ENCODE measurements around the gene SHANK3.

Gene SHANK3

DNA sequence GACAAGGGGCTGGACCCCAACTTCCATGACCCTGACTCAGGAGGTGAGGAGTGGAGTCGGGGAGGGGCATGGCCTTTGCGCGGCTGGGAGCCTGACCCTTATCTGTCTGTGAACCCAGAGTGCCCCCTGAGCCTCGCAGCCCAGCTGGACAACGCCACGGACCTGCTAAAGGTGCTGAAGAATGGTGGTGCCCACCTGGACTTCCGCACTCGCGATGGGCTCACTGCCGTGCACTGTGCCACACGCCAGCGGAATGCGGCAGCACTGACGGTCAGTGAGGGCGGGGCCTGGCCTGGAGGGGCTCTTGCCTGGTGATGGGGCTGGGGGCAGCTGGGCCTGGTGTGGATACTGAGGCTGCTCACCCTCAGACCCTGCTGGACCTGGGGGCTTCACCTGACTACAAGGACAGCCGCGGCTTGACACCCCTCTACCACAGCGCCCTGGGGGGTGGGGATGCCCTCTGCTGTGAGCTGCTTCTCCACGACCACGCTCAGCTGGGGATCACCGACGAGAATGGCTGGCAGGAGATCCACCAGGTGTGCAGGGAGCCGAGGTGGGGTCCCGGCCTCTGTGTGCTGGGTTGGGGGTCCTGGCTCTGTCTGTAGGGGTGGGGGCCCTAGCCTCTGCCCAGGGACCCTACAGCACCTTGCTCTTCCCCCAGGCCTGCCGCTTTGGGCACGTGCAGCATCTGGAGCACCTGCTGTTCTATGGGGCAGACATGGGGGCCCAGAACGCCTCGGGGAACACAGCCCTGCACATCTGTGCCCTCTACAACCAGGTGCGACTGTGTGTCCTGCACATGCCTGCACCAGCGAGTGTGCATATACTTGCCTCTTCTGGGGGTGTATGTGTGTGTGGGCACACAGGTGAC lies 6.3 kb downstream of the SHANK3 start:
- no peak for DNase-seq

DNA sequence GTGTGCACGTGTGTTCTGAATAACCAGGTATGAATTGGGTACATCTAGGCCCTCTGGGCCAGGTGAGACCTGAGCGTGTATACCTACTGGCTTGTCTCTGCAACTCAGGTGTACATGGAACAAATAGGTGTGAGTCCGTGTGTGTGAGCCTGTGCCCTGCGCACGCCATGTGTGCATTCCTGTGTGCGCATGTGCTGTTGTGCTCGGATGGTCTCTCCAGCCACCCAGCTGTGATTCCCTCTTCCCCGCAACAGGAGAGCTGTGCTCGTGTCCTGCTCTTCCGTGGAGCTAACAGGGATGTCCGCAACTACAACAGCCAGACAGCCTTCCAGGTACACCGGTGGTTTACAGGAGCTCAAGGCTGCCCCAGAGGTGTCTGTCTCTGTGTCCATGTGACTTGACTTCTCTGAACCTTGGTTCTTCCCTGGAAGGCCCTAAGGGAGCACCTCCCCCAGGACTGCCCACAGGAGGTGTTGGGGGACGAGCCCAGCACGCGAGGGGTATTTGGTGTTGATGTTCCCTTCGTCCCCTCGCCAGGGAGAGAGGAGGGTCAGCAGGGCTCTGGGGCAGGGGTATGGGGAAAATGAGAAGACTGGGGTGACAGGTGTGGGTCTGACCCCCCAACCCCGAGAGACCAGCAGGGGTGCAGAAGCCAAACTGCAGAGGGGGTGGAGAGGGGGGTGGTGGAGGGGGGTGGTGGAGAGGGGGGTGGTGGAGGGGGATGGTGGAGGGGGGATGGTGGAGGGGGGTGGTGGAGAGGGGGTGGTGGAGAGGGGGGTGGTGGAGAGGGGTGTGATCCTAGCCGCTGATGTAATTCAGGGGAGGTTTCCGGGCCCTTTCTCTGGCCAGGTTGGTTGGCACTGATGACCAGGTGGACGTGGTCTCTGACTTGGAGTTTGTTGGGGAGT lies 10.7 kb downstream of the SHANK3 start:
- DNase-seq = no peak

DNA sequence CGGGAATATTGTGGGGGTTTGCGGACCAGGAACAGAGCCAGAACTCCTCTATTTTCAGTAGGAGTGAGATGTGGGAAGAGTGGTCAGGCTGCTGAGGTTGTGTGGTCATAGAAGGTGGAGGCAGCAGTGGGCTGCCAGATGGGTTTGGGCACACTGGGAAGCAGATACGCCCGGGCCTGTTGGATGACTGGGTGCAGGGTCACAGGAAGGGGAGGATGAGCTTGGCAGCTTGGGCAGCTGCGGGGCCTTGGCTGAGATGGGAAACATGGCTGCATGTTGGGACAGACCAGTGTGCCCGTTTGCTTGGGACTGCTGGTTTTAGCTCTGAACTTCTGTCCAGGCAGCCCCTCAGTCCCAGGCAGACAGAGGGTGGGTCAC lies 11.4 kb downstream of the SHANK3 start:
- no peak for DNase-seq

DNA sequence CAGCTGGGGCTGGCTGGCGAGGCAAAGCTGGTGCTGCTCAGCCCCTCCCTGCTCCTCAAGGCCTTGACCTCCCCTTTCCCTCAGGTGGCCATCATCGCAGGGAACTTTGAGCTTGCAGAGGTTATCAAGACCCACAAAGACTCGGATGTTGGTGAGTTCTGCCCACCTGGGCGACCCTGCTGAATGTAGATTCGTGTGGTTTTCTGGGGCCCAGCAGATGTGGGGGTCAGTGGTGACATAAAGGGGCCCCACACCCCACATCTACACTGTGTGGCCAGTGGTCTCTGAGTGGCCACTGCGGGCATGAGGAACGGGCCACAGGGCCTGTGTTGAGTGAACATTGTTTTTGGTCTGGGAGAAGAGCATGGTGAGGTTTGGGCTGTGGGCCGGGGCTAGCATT lies 11.9 kb downstream of the SHANK3 start:
- no peak for DNase-seq

DNA sequence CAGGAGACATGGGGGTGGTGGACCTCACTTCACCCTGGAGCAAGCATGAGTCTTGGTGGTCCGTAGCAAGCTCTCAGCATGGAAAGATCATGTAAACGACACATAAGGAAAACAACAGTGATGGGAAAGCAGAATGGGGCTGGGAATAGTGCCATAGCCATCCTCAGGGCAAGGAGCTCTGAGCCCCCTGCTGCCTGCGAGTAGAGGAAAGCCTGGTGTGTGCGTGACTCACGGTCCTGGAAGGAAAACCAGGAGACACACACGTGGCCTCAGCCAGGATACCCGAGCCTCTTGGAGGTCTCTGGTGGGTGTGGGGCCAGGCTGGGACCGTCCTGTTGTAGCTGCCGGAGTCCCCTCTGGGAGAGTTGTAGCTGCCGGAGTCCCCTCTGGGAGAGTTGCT lies 12.4 kb downstream of the SHANK3 start:
- DNase-seq = no peak

DNA sequence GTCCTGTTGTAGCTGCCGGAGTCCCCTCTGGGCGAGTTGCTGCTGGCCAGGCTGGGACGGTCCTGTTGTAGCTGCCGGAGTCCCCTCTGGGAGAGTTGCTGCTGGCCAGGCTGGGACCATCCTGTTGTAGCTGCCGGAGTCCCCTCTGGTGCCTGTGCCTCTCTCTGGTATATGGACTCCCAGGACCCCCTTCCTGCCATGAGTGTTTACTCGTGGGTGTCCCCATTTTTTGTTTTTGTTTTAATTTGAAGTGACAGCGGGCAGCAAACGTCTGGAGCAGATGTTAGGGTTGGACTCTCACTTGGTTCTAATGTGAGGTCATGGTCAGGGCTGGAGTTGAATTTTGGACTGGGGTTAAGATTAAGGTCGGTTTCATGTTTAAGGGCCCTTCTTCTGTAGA lies 14.2 kb downstream of the SHANK3 start:
- DNase-seq = no peak

DNA sequence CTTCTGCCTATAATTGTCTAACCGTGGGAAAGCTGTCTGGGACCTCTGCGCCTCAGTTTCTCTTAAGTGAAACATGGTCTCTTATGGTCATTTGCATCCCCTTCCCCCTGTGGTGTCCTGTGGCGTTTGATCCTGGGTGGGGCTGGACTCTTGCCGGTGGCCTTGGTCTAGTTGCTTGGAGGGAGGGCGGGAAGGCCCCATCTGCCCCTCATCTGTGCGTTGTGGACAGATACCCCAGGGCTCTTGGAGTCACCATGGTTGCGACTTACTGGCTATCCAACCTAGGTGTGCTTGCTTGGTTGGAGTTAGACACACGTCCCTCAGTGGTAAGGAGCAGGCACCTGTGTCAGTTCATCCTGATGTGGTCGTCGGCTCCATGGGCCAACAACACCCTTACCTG lies 15.2 kb downstream of the SHANK3 start:
- no peak for DNase-seq

DNA sequence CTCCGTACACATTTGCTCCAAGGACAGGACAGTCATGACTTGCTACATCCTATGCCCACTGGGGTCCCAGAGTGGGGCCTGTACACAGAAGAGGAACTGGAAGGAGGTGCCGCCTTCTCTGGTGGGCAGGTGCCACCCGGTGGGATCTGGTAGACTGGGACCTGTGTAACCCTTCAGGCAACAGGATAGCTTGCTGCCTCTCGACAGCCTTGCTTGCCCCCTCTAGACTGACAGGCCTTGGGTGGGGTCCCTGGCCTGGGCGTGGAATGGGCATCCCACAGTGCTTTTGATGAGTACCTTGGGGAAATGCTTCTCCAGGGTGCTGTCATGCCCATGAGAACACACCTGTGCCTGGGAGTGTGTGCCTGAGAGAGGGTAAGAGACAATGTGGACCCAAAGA lies 15.8 kb downstream of the SHANK3 start:
- DNase-seq = no peak

DNA sequence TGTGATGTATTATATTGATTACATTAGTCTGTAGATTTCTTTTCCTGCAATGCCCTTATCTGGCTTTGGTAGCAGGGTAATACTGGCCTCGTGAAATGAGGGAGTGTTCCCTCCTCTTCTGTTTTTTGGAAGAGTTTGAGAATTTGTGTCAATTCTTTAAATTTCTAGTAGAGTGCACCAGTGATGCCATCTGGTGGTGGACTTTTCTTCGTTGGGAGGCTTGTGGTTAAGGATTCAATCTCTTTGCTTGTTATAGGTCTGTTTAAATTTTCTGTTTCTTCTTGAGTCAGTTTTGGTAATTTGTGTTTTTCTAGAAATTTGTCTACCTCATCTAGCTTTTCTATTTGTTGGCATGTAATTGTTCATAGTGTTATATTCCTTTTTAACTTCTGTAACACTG lies 18.9 kb downstream of the SHANK3 start:
- DNase-seq = no peak

DNA sequence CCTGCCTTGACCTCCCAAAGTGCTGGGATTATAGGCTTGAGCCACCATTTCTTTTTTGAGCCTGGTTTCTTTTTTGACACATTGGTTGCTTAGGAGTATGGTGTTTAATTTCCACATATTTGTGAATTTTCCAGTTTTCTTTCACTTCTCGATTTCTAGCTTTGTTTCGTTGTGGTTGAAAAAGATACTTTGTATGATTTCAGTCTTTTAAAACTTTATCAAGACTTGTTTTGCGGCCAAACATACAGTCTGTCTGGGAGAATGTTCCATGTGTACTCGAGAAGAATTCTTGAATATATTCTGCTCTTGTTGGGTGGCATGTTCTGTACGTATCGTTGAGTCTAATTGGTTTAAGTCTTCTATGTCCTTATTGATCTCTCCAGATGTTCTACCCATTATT lies 20.8 kb downstream of the SHANK3 start:
- DNase-seq = no peak

DNA sequence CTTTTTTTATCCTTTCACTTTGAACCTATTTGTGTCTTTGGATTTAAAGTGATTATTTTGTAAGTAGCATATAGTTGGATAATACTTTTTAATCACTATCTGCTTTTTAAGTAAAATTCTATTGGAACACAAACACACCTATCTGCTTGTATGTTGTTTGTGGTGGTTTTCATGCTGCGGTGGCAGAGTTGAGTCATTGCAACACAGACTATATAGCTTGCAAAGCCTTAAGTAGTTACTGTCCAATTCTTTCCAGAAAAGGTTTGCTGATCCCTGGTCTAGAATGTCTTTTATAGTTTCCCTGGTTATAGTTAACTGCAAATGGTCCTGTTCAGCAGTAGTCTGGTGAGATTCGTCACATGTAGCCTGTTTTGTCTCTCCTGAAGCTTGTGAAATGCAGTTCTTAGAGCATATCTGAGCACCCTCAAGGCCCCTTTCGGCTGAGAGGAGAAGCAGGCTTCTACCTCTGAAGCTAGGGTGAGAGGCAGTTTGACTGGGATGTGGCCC lies 21.5 kb downstream of the SHANK3 start:
- no peak for DNase-seq

DNA sequence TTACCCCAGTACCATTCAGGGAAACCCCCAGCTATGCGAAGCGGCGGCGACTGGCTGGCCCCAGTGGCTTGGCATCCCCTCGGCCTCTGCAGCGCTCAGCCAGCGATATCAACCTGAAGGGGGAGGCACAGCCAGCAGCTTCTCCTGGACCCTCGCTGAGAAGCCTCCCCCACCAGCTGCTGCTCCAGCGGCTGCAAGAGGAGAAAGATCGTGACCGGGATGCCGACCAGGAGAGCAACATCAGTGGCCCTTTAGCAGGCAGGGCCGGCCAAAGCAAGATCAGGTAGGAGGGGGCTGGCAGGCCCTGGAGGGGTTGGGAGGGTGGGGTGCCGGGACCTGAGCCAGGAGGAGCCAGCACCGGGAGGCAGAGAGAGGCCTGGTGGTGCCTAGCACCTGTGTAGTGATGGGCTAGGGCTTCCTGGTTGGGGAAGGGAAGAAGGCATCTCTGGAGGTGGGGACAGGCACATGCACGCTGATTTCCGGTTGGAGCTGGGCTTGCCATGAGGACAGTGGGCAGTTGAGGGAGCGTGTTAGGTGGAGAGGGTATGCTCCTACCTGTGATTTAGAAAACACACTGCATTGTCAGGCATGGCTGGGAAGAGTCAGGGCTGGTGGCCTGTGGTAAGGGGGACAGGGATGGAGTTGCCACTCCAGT lies 22.3 kb downstream of the SHANK3 start:
- no peak for DNase-seq

DNA sequence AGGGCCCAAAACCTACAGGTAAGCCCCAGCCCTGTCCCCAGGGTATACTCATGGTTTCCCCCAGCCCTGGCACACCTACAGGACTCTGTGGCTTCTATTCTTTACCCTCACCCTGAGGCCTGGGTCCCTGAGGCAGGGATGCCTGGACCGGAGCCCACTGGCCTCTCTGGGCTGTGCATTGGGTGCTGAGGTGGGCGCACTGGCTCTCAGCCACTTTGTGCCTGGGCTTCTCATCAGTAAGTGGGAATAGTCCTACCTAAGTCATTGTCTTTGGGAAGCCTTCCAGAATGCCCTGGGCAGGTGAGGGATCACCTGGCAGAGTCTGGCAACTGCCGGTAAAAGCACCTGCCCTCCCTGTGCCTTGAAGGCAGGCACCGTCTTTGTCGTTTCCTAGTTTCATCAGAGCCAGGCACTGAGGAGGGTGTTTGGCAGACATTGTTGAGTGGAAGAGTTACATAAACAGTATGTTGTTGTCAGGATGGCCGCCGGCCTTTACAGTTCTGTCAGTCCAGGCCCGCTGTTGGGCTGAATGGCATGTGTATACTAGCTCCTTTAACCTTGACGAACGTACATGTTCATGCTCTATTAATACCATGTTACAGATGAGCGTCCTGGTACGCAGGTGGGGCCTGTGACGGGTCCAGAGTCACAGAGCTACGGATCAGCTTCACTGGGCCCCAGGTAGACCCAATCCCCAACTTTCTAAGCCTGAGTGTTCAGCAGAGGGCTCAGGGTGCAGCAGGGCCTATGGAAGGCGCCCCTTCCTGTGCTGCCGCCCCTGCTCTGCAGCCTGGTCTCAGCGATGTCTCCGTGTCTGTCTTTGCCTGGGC lies 23.0 kb downstream of the SHANK3 start:
- no peak for DNase-seq

DNA sequence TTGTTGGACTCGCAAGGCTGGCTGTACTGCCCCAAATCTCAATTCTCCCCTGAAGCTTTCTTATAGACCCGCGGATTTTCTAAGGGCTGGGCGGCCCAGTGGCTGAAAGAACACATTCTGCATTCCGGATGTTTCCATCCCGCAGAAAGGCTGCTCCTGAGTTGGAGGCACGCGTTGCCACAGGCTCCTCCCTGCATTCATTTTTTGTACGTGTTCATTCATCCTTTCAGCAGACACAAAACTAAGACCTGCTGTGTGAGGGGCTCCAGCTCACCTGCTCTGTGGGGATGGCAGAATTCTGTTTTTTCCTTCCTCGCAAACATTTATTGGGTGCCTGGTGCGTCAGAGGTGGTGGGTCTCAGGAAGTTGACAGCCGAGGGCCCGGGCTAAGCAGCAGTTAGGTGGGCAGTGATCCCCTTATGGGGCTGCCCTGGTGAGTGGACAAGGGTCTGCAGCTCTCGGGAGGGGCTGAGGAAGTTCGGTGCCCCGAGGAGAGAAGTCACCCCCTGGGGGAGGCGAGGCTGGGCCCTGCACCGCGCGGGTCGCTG lies 23.7 kb downstream of the SHANK3 start:
- no peak for DNase-seq

DNA sequence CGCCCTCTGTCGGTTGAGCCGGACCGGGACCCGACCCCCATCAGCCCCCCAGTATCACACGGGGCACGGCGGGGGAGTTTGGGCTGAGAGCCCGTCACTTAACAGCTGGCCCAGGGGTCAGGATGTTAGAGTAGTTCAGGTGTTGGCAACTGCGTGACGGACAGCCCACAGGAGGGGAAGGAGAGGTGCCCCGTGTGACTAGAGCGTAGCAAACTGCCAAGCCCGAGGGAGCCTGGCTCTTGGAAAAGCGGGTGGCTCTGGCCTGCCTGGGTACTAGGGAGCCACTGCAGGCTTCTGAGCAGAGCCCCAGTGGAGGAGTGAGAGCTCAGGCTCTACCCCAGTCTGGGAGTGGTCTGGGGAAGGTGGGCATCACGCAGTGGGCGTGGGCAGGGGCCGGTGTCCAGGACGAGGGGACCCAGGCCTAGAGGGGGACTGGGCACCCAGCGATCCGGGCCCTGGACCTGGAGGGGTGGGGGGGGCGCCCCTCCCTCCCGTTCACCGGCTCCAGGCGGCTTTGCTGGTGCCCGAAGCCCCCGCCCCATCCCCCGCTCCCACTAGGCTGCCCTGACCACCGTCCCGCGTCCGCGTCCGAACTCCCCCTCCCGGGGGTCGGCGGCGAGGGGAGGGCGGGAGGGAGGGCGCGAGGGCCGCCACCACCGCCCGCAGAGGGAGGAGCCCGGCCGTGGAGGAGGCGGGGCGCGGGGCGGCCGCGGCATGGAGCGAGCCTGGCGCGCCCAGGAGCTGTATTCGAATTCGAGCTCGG lies 24.4 kb downstream of the SHANK3 start:
- no peak for DNase-seq

DNA sequence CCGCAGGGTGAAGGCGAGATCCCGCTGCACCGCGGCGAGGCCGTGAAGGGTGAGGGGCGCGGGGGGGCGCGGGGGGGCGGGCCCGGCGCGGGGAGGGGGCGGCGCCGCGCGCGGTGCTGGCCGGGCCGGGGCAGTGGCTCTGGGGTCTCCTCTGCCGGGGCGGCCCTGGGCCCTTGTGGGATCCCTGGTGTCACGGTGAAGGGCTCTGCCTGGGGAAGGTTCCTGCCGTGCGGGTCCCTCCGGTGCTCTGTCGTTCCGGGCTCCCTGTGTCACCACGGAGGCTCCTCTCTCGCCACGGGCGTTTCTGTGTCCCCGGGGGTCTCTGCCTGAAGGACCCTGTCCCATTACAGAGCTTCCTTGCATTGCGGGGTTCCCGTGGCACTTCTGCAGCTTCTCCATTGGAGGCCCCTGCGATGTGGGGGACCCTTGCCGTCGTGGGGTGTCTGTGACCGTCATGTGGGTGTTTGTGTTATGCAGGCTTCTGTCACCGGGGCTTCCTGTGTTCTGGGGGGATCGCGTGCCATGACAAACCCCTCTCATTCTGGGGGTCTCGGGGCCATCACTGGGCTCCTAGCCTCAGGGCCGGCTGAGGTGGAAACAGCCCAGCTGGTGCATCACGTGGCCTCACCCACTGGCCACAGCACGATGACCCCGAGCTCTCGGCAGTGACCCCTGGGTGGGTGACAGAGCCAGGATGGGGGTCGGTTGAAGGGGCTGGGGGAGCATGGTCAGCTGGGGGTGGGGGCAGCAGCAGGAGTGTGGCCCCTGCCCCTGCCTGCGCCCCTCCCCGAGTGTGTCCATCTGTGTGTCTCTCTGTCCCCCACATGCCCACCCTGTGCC lies 25.3 kb downstream of the SHANK3 start:
- no peak for DNase-seq

DNA sequence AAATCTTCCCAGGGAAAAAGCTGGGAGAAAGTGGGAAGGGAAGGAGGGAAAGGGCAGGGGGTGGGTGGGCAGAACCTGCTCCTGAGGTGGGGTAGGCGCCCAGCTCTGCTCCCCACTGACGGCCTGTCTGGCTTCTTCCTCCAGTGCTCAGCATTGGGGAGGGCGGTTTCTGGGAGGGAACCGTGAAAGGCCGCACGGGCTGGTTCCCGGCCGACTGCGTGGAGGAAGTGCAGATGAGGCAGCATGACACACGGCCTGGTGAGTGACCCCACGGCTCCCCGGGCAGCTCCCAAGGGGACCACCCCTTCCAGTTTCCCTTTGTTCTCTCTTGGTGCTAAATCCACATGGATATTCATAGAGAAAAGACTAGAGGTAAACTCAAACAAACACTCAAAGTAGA lies 25.9 kb downstream of the SHANK3 start:
- DNase-seq = no peak

DNA sequence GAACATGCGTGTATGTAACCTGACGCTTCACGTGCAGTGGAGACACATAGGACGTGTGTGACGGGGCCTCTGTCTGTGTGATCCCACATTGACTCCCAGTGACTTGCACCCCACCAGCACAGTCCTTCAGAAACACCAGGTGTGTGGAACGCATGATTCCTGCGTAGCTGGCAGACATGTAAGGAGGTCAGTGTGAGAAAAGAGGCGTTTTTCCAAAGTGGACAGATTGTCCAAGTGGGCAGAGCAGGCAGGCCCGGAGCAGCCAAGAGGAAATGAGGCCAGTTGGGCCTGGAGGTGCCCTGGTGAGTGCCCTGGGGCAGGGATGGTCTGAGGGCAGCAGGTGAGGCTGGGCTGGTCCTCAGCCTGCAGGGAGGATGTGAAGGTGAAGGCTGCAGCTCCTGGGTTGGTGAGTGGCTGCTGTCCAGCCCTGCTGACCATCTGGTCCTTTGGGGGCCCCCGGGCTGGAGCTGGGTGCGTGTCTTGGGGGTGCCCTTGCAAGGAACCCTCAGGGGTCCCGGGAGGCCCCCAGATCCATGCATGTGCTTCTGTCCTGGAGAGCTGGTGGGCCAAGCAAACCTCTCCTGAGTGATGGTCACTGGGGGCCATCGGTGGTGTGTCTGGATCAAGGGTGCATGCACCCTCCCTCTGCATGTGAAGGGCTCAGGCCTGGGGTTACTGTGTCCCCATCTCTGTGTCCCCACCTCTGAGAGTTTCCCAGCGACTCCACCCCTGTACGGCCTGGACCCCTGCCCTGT lies 26.6 kb downstream of the SHANK3 start:
- DNase-seq = no peak

DNA sequence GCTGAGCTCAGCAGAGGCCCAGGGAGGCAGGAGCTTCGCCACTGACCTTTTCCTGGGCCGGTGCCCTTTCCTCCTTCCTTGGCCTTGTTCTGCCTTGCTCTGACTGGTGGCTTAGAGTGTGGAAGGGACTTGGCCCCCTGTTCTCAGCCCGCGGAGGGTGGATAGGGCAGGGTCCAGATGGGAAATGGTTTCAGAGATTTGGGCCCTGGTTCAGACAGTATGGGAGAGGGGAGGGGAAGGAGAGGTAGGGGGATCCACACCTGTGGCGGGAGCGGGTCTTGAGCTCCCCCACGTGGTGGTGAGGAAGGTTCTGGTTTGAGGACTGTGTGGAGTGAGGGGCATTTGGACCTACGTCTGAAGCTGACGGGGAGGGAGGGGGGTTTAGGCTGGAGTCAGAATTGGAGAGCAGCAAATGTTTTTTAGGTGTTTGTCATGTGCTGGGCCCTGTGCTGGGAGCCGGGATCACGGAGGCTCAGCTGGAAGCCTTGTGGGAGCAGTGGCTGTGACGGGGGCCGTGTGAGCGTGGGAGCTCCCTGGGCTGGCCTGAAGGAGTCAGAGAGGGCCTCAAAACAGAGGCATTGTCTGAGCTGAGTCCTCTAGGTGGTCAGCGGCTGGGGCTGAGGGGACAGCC lies 27.2 kb downstream of the SHANK3 start:
- no peak for DNase-seq

All from activated effector memory CD4-positive, alpha-beta T cell treated with Interleukin-2 at 50 U/mL for 16 hours (primary cell).